ENCODE measurements around the gene ITPRID1.

DNA sequence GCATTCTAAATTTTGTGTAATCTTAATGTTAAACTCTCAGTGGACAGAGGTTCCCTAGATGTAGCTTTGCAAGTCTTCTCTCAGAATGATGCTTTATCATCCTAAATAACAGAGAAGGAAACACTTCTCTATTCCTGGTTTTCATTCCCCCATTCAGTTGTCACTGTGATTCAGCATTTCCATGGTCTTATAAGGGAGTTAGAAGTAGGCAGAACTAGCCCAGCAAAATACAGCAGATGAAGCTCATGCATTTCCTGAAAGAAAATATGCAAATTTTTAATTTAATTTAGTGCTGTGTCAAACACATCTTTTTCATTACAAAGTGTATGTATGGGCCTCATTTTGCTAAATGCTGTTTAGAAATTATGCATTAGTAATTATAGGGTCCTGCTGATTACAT, 70.1 kb downstream of the ITPRID1 start:
- TF ChIP-seq, protein P1, sequence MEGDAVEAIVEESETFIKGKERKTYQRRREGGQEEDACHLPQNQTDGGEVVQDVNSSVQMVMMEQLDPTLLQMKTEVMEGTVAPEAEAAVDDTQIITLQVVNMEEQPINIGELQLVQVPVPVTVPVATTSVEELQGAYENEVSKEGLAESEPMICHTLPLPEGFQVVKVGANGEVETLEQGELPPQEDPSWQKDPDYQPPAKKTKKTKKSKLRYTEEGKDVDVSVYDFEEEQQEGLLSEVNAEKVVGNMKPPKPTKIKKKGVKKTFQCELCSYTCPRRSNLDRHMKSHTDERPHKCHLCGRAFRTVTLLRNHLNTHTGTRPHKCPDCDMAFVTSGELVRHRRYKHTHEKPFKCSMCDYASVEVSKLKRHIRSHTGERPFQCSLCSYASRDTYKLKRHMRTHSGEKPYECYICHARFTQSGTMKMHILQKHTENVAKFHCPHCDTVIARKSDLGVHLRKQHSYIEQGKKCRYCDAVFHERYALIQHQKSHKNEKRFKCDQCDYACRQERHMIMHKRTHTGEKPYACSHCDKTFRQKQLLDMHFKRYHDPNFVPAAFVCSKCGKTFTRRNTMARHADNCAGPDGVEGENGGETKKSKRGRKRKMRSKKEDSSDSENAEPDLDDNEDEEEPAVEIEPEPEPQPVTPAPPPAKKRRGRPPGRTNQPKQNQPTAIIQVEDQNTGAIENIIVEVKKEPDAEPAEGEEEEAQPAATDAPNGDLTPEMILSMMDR (IDR thresholded peaks at IDR 0.05), result no peak
- no peak for TF ChIP-seq POLR2A (IDR thresholded peaks at IDR 0.05)

Data from vagina (tissue), 2 donors.